Activated CD4-positive, alpha-beta T cell treated with anti-CD3 and anti-CD28 coated beads, Interleukin-2, amount 50 U/mL, for 1 hour (primary cell): ENCODE data around the gene ZFYVE9.

Experiments
- DNase-seq: peaks from one replicate; pipeline ENCODE4 v3.0.0-alpha.2; 2020

Gene ZFYVE9

DNA sequence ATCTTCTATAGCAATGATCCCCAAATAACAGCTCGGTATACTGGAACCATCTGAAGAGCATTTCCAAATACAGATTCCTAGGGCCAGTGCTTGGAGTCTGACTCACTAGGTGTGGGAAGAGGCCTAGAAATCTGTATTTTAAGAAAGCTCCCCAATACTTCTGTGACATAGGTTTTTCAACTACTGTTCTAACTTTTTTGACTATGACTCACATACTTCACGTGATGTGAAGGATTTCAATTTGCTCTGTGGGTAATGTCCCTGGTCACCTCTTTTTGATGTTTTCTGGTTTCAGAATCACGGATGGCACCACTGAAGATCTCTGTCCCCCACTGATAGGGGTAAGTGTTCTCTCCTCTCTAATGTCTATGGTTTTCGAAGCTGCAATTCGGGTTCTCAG, 251.3 kb downstream of the ZFYVE9 start:
- no peak for DNase-seq
